T-helper 1 cell treated with Interleukin-12 subunit alpha and Interleukin-12 subunit beta and Interleukin-4 antibody, amounts not matched to agents 30 ng/mL and 1 ng/mL, for 36 hours (primary cell): Measurements from ENCODE around the gene FHIP2A. TPM values are rescaled to one million over a fixed set of nuclear protein-coding genes. Genes with fewer than 3 reads are reported as not detected.
"Not testable (repeated sequence)": the region's sequence is repeated elsewhere in the genome, so short reads cannot be mapped to it uniquely, and the experiment has no call there.

Experiments
- intact Hi-C: fragments of 100-400 bp; cut with micrococcal nuclease; formaldehyde crosslinking; loops from one replicate; pipeline ENCODE4 v1.15.1; 2024
- total RNA-seq: library from RNA; stranded (reverse); gene quantifications from 2 replicates; pipeline ENCODE4 v1.2.3, GENCODE V29; 2022

Gene FHIP2A
- total RNA-seq, 1 donor from 2014 or later, result 39.0 TPM

DNA sequence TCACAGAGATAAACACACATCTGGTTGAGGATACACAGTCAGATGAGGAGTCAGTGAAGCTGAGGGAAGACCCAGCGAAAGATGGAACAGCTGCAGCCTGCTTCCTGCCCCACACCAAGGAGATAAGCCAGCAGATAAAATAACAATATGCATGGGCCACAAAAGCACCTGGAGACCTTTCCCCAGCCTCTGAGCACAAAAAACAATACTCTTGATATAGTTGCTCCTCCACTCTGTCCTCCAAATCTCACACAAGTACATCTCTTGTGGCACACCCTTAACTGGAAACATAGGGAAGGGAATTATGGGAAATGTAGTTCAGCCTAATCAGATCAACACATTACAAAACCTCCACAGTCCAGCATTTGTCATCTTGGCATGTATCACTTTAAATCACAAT lies 9.7 kb upstream of the FHIP2A start:
- intact Hi-C loops, result loop anchor here (1.0 to 2.0 kb wide), 3 partner anchors 9 to 851 kb away; partner anchors contain the start of gene FHIP2A

DNA sequence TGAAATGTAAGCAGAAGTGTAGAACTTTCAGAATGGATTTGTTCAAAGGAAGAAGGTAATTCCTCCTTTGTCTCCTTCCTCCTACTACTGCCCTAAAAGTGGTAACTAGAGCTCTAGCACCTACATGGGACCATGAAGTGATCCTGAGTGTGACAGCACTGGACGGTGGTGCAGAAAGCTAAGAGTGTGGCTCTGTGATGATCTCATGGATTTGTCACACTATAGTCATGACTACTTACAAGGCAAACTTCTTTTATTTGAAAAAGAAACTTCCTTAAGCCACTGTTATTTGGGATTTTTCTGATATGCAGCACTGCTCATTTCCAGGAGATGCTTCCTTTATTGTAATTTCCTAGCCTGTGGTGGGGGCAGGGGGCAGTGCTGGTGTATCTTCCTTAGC lies 5.8 kb upstream of the FHIP2A start:
- intact Hi-C loops, result no loop called here

DNA sequence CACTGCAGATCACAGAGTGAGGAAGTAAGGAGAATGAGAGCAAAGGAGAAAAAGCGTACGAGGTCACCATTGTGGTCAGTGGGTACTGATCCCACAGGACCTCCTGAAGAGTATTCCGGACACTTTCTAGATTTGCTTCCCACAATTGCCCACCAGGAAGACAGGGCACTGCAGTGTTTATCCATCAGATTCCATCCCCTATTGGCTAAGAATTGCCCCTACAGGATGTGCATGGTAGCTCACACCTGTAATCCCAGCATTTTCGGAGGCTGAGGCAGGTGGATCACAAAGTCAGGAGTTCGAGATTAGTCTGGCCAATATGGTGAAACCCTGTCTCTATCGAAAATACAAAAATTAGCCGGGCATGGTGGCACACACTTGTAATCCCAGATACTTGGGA lies 5.3 kb upstream of the FHIP2A start:
- intact Hi-C loops, result no loop called here

DNA sequence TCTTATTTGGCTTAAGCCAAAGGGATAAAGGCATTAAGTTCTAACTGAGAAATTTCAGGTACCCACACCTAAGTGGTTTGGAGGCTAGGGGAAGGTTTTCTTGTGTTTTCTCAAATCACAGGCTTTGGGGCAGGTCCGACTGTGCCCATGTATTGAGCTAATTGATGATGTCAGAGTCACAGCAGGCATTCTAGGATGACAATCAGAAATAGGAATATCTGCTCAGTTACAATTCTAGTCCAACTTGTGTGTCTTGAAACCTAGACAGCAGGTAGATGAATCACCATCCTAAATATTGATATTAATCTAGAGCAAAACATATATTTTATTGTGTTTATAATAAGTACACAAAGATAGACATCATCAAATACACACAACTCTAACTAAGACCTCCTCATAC lies 2.3 kb upstream of the FHIP2A start:
- intact Hi-C loops, result no loop called here

DNA sequence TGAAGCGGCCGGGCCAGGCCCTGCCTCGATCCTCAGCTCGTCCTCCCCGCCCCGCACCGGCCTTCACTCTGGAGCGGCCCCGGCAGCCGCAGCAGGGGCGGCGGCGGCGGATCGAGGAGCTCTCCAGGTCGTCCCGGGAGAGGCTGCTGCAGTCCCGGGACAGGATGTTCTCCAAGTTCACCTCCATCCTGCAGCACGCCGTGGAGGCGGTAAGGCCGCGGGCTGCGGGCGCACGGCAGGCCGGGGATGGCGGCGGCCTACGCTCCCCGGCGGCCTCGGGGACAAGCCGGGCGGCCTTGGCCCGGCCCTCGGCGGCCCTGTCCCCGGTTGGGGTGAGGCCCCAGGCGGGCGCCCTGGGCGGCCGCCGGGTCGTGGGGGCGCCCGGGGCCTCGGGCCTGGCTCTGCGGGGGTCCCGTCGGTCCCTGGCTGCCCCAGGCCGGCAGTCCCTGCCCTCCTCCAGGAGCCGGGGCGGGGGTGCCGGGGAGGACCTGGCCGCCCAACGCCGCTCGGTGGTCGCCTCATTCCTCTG lies 399 bp downstream of the FHIP2A start:
- intact Hi-C loops, result loop anchor here (1.0 to 10.0 kb wide), 15 partner anchors 11 to 1140 kb away; partner anchors contain the start of genes CCDC186, DCLRE1A, NHLRC2 and TRUB1

DNA sequence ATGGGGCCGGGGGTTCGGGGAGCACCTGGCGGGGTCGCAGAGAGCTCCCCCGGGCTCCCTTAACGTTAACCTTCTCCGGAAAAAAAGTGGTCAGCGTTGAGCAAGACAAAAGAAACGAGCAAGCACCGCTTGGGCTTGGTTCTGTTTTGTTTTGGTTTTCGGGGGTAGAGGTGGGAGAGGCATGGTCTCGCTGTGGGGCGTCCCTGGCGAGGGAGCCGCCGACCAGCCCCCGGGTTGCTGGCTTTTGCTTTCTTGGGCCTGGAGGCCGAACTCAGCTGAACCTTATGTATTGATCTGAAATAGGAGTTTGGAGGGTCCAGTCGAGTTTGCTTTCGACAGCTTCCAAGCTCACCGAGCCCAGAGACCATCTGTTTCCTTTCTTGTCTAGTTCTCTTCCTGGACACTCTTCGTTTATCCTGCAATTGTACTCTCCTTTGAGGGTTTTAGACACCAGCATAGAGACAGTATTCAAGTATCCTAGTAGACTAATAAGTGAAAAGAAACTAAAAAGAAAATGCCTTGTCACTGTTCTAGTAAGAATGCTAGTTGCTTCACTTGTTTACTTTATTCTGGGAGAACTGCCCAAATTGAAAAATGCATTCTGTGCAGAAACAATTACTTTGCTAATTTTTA lies 980 bp downstream of the FHIP2A start:
- intact Hi-C loops, result loop anchor here (1.0 to 10.0 kb wide), 10 partner anchors 34 to 1140 kb away; partner anchors contain the start of genes CCDC186, DCLRE1A, NHLRC2 and TRUB1

DNA sequence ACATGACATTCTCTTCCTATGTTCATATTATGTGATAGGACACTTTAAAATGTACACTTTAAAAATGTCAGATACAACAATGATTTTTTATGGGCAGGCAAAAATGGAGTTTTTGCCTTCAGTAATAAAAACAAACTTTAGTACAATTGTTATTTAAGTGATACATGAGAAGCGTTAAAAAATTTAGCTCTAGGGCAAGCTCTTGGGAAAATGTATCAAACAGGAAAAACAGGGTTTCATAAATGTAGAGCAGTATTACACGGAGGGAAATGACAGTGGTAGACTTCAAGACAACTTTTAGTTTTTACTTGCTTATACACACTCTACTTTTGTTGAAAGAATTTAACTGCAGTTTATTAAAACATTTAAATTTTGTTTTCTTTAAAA lies 1.5 kb downstream of the FHIP2A start:
- intact Hi-C loops, result loop anchor here (2.0 to 10.0 kb wide), 6 partner anchors 34 to 1141 kb away; partner anchors contain the start of genes CCDC186, DCLRE1A and NHLRC2

DNA sequence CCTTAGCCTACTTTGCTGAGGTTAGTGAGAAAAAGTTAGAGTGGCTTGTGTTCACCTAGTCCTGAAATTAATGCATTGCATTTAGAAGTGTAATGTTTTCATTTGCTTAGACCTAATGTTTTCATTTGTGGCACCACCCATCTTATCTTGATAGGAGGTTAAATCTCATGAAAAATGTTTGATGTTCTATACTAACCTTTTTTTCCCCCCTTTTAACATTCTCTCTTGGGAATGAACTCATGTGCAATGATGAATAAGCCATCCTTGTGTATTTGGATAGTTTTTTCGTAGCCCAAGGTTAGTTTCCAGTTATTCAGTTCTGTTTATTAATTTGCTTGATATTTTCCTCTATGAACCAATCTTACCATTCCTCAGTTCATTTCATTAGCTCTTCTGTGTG lies 2.8 kb downstream of the FHIP2A start:
- intact Hi-C loops, result loop anchor here (5.0 to 10.0 kb wide), 4 partner anchors 37 to 1142 kb away; partner anchors contain the start of genes CCDC186, DCLRE1A and NHLRC2

DNA sequence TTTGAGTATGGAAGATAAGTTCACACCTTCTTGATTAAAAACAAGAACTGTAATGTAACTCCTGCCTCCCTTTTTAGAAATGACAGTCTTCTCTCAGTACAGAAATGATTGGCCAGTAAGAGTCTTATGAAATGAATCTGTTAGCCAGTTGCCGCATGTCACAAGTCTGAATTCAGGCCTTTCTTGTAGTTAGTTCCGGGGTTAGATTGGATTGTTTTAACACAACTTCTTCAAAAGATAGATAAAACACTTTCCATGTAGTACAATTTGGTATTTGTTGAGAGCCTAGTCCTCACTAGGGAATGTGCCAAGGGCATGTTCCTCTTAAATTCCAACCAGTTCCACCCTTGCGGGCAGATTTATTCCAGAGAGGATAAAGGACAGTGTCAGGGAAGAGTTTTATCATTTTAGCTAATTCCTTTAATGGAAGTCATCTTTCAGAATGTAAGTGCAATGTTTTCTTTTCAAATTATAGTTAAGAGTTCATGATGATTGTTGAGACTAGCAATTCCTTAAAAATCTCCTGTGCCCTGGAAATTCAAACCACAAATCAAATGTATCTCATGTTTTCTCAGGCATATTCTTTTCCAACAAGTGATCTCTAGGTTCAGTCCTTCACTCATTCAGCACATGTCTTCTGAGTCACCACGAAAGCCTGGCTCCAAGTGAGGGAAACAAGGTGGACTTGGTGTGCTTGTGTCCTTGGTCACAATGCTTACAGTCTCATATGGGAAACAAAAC lies 4.1 kb downstream of the FHIP2A start:
- intact Hi-C loops, result loop anchor here (10.0 kb wide), 1 partner anchor 971 kb away; the partner anchor contains the start of genes DCLRE1A and NHLRC2

DNA sequence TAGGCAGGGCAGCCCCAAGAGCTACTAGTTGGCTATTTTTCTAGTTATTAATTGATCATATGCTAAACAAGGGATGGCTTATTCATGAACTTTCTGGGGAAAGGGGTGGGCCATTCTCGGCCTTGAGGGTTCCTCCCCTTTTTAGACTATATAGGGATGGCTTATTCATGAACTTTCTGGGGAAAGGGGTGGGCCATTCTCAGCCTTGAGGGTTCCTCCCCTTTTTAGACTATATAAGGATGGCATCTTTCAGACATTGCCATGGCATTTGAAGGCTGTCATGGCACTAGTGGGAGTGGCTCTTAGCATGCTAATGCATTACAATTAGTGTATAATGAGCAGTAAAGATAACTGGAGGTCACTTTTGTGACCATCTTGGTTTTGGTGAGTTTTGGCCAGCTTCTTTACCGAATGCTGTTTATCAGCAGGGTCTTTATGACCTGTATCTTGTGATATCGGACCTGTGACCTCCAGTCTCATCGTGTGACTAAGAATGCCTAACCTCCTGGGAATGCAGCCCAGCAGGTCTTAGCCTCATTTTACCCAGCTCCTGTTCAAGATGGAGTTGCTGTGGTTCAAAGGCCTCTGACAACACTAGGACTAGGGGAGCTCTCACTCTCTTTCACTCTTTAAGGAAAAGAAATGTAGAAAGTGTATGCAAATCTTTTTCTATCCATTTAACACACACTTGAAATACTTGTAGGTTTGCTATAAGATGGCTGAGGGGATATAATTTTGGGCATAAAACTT lies 7.8 kb downstream of the FHIP2A start:
- intact Hi-C loops, result loop anchor here (10.0 kb wide), 1 partner anchor 975 kb away; the partner anchor contains the start of genes DCLRE1A and NHLRC2

DNA sequence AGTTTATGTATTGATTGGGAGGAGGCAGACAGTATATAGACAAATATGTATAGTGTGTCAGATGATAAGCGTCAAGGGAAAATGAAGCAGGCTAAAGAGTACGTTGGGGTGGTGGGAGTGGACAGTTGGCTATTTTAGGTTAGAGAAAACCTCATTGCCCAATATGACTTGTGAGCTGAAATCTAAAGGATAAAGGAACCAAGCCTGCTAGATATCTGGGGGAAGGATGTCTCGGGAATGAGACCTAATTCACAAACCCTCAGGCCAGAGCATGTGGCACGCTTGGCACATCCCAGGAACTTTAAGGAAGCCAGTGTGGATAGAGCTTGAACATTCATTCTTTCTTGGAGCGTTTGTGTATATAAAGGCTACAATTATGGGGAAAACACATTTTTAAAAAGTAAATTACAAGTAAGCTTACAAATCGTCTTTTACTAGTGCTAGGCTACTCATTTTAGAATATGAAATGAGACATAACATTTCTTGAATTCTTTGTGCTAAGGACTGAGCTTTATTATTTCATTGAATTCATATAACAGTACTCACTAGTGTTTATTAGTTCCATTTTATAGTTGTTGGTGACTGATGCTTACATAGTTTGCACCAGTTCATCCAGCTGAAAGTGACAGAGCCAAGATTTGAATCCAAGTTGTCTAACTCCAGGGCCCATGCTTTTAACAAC lies 9.7 kb downstream of the FHIP2A start:
- intact Hi-C loops, result no loop called here

DNA sequence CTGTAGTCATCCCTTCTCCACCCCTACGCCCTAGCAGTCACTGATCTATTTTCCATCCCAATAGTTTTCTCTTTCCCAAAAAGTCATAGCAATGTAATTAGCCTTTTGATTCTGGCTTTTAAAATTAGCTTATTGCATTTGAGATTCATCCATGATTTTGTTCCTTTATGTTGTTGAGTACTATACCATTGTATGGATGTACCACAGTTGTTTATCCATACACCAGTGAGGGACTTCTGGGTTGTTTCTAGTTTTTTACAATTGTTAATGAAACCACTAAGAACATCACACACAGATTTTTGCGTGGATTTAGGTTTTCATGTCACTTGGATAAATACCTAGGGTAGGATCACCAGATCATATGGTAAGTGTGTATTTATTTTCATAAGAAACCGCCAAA lies 16.1 kb downstream of the FHIP2A start:
- intact Hi-C loops, result no loop called here

DNA sequence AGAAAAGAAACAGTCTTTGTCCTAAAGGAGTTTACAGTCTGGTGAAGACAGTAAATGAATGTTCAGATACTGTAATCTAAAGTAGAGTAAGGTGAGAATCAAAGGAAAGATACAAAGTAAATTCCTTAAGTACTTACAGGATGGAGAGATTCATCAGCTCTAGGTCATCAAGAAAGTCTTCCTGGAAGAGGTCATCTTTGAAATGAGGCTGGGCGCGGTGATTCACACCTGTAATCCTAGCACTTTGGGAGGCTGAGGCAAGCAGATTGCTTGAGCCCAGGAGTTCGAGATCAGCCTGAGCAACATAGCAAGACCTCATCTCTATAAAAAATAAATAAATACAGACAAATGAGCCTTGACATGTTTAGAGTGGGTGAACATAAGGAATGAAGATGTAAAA lies 18.3 kb downstream of the FHIP2A start:
- intact Hi-C loops, result no loop called here

DNA sequence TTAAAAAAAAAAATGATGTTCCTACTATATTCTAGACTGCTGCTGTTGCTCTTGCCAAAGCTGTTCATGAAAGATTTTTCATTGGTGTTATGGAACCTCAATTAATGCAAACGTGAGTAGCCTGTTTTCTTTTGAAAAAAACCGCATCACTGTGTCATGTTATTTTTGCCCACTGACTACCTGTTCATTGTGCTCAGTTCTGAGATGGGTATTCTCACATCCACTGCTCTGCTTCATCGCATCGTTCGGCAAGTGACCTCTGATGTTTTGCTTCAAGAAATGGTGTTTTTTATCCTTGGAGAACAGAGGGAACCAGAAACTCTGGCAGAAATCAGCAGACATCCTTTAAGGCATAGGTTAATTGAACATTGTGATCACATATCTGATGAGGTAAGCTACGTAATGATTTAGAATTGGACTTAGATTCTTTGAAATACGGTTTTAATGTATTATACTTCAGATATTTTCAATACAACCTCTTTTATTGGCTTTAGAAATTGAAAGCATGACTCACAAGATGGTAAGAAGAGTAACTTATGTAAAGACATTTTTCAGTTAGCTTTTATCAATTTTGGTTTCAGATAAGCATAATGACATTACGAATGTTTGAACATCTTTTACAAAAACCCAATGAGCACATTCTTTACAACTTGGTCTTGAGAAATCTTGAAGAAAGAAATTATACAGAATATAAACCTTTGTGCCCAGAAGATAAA lies 24.6 kb downstream of the FHIP2A start:
- intact Hi-C loops, result no loop called here

DNA sequence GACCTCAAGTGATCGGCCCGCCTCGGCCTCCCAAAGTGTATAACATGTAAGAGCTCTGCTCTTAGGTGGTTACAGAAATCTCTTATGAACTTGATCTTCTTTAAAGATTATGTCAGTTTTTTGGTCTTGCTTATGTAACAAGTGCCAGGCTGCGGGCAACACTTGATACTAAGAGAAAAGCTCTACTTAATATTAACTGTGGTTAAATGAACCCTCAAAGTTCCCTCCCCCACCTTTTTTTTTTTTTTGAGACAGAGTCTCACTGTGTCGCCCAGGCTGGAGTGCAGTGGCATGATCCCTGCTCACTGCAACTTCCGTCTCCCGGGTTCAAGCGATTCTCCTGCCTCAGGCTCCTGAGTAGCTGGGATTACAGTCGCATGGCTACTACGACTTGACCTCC lies 25.9 kb downstream of the FHIP2A start:
- intact Hi-C loops, result not testable (repeated sequence)

DNA sequence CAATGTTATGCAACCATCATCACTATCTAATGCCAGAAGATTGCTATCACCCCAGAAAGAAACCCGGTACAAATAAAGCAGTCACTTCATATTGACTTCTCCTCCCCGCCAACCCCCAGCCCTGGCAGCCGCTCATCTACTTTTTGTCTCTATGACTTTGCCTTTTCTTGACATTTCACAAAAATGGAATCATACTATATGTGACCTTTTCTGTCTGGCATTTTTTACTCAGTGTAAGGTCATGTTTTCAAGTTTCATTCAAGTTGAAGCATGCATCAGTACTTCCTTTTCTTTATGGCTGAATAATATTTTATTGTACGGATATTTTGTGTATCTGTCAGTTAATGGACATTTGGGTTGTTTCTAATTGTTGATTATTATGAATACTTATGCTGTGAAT lies 28.1 kb downstream of the FHIP2A start:
- intact Hi-C loops, result no loop called here

DNA sequence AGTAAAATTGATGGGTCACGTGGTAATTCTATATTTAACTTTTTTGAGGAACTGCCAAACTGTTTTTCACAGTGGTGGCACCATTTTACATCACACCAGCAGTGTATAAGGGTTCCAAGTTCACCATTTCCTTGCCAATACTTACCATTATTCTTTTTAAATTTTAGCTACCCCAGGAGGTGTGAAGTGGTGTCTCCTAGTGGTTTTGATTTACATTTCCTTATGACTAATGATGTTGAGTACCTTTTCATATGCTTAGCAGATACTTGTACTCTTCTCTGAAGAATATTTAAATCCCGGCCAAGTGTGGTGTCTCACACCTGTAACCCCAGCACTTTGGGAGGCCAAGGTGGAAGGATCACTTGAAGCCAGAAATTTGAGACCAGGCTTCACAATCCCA lies 28.5 kb downstream of the FHIP2A start:
- intact Hi-C loops, result no loop called here

DNA sequence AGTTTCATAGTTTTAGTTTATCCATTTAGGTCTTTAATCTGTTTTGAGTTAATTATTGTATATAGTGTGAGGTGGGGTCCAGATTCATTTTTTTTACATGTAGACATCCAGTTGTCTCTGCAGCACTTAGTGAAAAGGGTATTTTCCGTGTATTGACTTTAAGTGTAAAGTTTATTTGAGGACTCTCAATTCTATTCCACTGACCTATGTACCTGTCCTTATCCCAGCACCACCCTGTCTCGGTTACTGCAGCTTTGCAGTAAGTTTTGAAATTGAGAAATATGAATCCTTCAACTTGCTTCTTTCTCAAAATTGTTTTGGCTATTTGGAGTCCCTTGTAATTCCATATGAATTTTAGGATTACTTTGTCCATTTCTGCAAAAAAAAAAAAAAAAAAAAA lies 29.8 kb downstream of the FHIP2A start:
- intact Hi-C loops, result no loop called here

DNA sequence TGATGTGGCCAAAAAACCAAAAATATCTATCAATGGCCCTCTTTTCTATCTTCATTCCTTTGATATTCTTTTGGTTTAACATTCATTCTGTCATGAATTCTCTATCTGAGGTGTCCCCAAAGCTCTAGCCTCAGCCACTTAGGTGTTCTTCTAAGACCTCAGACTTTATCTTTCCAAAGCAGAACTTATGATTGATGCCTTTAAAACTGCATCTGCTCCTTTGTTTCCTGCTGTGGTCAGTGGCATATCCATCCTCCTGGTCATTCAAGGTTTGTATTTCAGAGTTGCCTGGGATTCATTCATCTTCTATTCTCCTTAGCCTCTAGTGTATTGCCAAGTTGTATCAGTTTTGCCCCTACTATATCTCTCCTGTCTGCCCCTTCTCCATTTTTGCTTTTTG lies 30.6 kb downstream of the FHIP2A start:
- intact Hi-C loops, result no loop called here

DNA sequence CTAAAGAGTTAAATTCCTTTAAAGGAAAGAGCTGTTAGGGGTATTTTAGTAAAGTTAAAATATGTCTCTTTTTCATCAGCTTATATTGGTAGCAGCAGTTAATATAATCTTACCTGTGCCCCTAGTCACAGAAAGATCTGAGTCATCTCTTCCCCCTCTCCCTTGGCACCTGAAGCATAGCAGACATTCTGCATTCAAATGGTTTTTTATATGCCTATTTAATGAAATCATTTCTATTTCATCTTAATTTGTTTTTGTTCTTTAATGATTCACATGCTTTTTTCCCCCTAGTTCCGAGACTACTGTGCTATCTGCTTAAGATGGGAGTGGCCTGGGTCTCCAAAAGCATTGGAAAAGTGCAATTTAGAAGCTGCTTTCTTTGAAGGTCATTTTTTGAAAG lies 33.3 kb downstream of the FHIP2A start:
- intact Hi-C loops, result no loop called here
